OCI-LY7 (cell line): ENCODE measurements around the gene KIAA1328. TPM values are rescaled to one million over a fixed set of nuclear protein-coding genes. Genes with fewer than 3 reads are reported as not detected.

Experiments used
- BruUV-seq: library from RNA; stranded (reverse); fragments of 400-500 nt; replicated peaks from 2 replicates; lab custom pipeline; 2021; lab: Mats Ljungman, UMichigan
- CTCF ChIA-PET: fragments of 300-600 bp; sonication (Branson Sonifier 250); formaldehyde crosslinking; loops from one replicate; lab custom pipeline; 2022; ENCODE audit warnings: antibody characterized with exemption; ENCODE audit not compliant: unreplicated experiment; lab: Charles Lee
- POLR2A ChIA-PET: fragments of 300-600 bp; sonication (Branson Sonifier 250); formaldehyde crosslinking; loops from one replicate; lab custom pipeline; 2022; ENCODE audit warnings: antibody characterized with exemption; lab: Charles Lee
- DNase-seq: peaks from one replicate; pipeline ENCODE4 v3.0.0-alpha.2; 2015; ENCODE audit warnings: low spot score
- H2AFZ ChIP-seq: fragments of 200-600 bp; sonication (generic), shearing (Covaris generic); 2 replicates; pipeline ENCODE4 v1.6.1; 2014; ENCODE audit warnings: mild to moderate bottlenecking, antibody characterized with exemption, low read length, moderate library complexity
- H3K27ac ChIP-seq: fragments of 200-600 bp; sonication (generic); 2 replicates; pipeline ENCODE4 v1.5.1; 2014; ENCODE audit warnings: mixed run types, low read depth, mild to moderate bottlenecking, moderate library complexity, low read length, inconsistent platforms; ENCODE audit not compliant: poor library complexity, severe bottlenecking
- H3K36me3 ChIP-seq: fragments of 200-600 bp; sonication (generic); 2 replicates; pipeline ENCODE4 v1.6.1; 2014; ENCODE audit warnings: mild to moderate bottlenecking, antibody characterized with exemption, low read length, moderate library complexity, mixed read lengths; ENCODE audit not compliant: insufficient read depth
- H3K4me1 ChIP-seq: fragments of 200-600 bp; sonication (generic); 2 replicates; pipeline ENCODE4 v1.5.1; 2014; ENCODE audit warnings: mild to moderate bottlenecking, low read length; ENCODE audit not compliant: insufficient read depth, poor library complexity, severe bottlenecking
- H3K4me2 ChIP-seq: fragments of 200-600 bp; sonication (generic); 2 replicates; pipeline ENCODE4 v1.6.1; 2014; ENCODE audit warnings: mild to moderate bottlenecking, low read length
- H3K4me3 ChIP-seq: fragments of 200-600 bp; sonication (generic); 2 replicates; pipeline ENCODE4 v1.5.1; 2014; ENCODE audit warnings: mild to moderate bottlenecking, low read depth, low read length; ENCODE audit not compliant: poor library complexity, severe bottlenecking
- H3K79me2 ChIP-seq: fragments of 200-600 bp; sonication (generic); 2 replicates; pipeline ENCODE4 v1.6.1; 2016; ENCODE audit warnings: low read depth, mild to moderate bottlenecking, low read length, moderate library complexity, mixed read lengths; ENCODE audit not compliant: insufficient read depth
- H3K9me2 ChIP-seq: fragments of 200-600 bp; sonication (generic); 2 replicates; pipeline ENCODE4 v1.6.1; 2016; ENCODE audit warnings: mild to moderate bottlenecking, low read length, mixed read lengths; ENCODE audit not compliant: insufficient read depth
- H3K9me3 ChIP-seq: fragments of 200-600 bp; sonication (generic); 2 replicates; pipeline ENCODE4 v1.6.1; 2014; ENCODE audit warnings: mild to moderate bottlenecking, mixed run types, low read length, mixed read lengths
- H4K20me1 ChIP-seq: fragments of 200-600 bp; sonication (generic); 2 replicates; pipeline ENCODE4 v1.6.1; 2014; ENCODE audit warnings: mild to moderate bottlenecking, antibody characterized with exemption, low read length, moderate library complexity, mixed read lengths; ENCODE audit not compliant: insufficient read depth
- EZH2phosphoT487 ChIP-seq: fragments of 200-600 bp; sonication (generic); IDR thresholded peaks from 2 replicates; pipeline ENCODE4 v1.6.1; 2018; ENCODE audit warnings: low read depth, borderline replicate concordance, mild to moderate bottlenecking, mixed run types, antibody characterized with exemption, low read length, moderate library complexity, mixed read lengths
- intact Hi-C: fragments of 100-400 bp; cut with micrococcal nuclease; formaldehyde crosslinking; loops from one replicate; pipeline ENCODE4 v1.10.0; 2022; ENCODE audit not compliant: unreplicated experiment
- total RNA-seq, 2 experiments: library from RNA; depleted of rRNA in 1 of 2; stranded (reverse); fragments of >200 nt in 1 of 2; shearing (Covaris generic) in 1 of 2; gene quantifications; 2 replicates each; pipeline ENCODE4 v1.2.3, GENCODE V29; 2014 to 2022
- TF ChIP-seq, protein P1 (sequence below): fragments of 200-600 bp; sonication (generic); conservative IDR thresholded peaks from 2 replicates; pipeline ENCODE4 v1.5.1; 2014; ENCODE audit warnings: mild to moderate bottlenecking, antibody characterized with exemption, low read length, moderate library complexity, mixed read lengths

Gene KIAA1328
- total RNA-seq, 2 experiments from 2014 or later = 3.0 to 5.8 TPM

GRCh38 chr18:37238282-37239108, 409.6 kb downstream of the KIAA1328 start:
- intact Hi-C loops = no loop called here
- TF ChIP-seq EZH2phosphoT487 = no peak
- TF ChIP-seq, protein P1, sequence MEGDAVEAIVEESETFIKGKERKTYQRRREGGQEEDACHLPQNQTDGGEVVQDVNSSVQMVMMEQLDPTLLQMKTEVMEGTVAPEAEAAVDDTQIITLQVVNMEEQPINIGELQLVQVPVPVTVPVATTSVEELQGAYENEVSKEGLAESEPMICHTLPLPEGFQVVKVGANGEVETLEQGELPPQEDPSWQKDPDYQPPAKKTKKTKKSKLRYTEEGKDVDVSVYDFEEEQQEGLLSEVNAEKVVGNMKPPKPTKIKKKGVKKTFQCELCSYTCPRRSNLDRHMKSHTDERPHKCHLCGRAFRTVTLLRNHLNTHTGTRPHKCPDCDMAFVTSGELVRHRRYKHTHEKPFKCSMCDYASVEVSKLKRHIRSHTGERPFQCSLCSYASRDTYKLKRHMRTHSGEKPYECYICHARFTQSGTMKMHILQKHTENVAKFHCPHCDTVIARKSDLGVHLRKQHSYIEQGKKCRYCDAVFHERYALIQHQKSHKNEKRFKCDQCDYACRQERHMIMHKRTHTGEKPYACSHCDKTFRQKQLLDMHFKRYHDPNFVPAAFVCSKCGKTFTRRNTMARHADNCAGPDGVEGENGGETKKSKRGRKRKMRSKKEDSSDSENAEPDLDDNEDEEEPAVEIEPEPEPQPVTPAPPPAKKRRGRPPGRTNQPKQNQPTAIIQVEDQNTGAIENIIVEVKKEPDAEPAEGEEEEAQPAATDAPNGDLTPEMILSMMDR = no peak
- ChIA-PET POLR2A (interaction anchor here (0.6 kb wide), 1 partner anchor 133 kb away, joined by 3 read pairs; no protein-coding TSS in a partner anchor), CTCF (no interaction called here)
- Histone ChIP-seq H3K4me1 (no peaks in the 10 kb centered on the region), H3K36me3 (no peaks in the 10 kb centered on the region), H3K27ac (no peak overlapping the region), H2AFZ (no peak overlapping the region), H3K79me2 (no peaks in the 10 kb centered on the region), H3K9me3 (no peaks in the 10 kb centered on the region), H4K20me1 (no peaks in the 10 kb centered on the region), H3K9me2 (no peaks in the 10 kb centered on the region), H3K4me2 (no peak overlapping the region), H3K4me3 (no peak overlapping the region)
- no TSS peak for BruUV-seq
- DNase-seq = no peak

DNA sequence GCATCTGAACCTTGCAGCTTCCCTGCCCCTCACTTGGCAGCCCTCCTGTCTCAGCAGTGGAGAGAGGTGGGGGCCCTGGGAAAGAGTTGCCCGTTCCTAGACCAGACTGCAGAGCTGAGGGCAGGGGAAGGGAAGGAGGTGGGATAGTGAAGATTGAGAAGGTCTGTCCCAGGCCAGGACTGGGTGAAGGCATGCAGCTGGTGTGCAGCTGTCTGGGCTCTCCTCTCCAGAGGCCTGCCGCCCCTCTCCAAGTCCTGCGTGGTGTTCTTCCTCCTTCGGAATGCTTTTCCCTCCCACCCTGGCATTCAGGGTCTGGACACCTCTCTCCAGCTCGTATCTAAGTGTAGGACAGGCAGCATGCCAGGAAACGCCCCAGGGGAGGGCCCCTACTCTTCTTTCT, 413.2 kb downstream of the KIAA1328 start:
- H3K36me3 ChIP-seq = no peaks in the 10 kb centered on the region
- no TSS peak for BruUV-seq
- POLR2A ChIA-PET = no interaction called here
- no peaks in the 10 kb centered on the region for H4K20me1 ChIP-seq
- no peak overlapping the region for H3K4me2 ChIP-seq
- H3K27ac ChIP-seq = no peak overlapping the region
- H3K79me2 ChIP-seq = no peaks in the 10 kb centered on the region
- no peak for DNase-seq
- no peaks in the 10 kb centered on the region for H3K4me1 ChIP-seq
- intact Hi-C loops = no loop called here
- no peak overlapping the region for H3K4me3 ChIP-seq
- H3K9me2 ChIP-seq = no peaks in the 10 kb centered on the region
- CTCF ChIA-PET = no interaction called here
- H3K9me3 ChIP-seq = no peaks in the 10 kb centered on the region
- TF ChIP-seq, protein P1 = no peak
- no peak for TF ChIP-seq EZH2phosphoT487
- H2AFZ ChIP-seq = no peak overlapping the region
